Endothelial cell of umbilical vein (primary cell): Measurements from ENCODE around the gene ANKRD28. TPM values are rescaled to one million over a fixed set of nuclear protein-coding genes. Genes with fewer than 3 reads are reported as not detected.
A peak's percentile ranks its signal among the peaks of the same experiment; 100 is the strongest.

Experiments used
- BruUV-seq: library from RNA; stranded (reverse); fragments of 400-500 nt; replicated peaks from 2 replicates; lab custom pipeline; 2021; lab: Mats Ljungman, UMichigan
- CTCF ChIA-PET: fragments of 300-600, 350-600 bp; sonication (Branson Sonifier 250); formaldehyde crosslinking; loops from one replicate; lab custom pipeline; 2021; ENCODE audit warnings: antibody characterized with exemption, inconsistent platforms; lab: Charles Lee
- POLR2A ChIA-PET: fragments of 300-600, 350-600 bp; sonication (Branson Sonifier 250); formaldehyde crosslinking; loops from one replicate; lab custom pipeline; 2021; ENCODE audit warnings: antibody characterized with exemption, inconsistent platforms; lab: Charles Lee
- DNase-seq: peaks from one replicate; pipeline ENCODE4 v3.0.0-alpha.2; 2011; ENCODE audit warnings: low read depth, low spot score
- FAIRE-seq: peaks from 2 replicates; lab custom pipeline; 2011; peaks lifted over from hg19 to GRCh38; lab: Jason Lieb, UNC
- H2AFZ ChIP-seq: 2 replicates; pipeline ENCODE4 v1.6.0; 2012; ENCODE audit warnings: low read depth, low read length, control low read depth, inconsistent platforms
- H3K27ac ChIP-seq: 2 replicates; pipeline ENCODE4 v1.5.1; 2011; ENCODE audit warnings: low read depth, mild to moderate bottlenecking, control low read depth, low read length, moderate library complexity; ENCODE audit not compliant: insufficient read depth
- H3K27me3 ChIP-seq, 2 experiments: 2 replicates each; pipeline versions ENCODE4 v1.6.0 to v1.6.1; 2011; ENCODE audit warnings: low read length in 2 of 2, mixed read lengths in 1 of 2; ENCODE audit not compliant: control insufficient read depth in 2 of 2, insufficient read depth in 2 of 2
- H3K36me3 ChIP-seq, 2 experiments: 2 replicates in 1 of 2; 3 replicates in 1 of 2; pipeline ENCODE4 v1.5.1; 2011; ENCODE audit warnings: low read length in 2 of 2, mild to moderate bottlenecking in 1 of 2, moderate library complexity in 1 of 2; ENCODE audit not compliant: control insufficient read depth in 2 of 2, insufficient read depth in 2 of 2; ENCODE audit errors: extremely low read depth in 1 of 2
- H3K4me1 ChIP-seq: 3 replicates; pipeline ENCODE4 v1.5.1; 2011; ENCODE audit warnings: mild to moderate bottlenecking, low read length; ENCODE audit not compliant: control insufficient read depth, insufficient read depth; ENCODE audit errors: extremely low read depth
- H3K4me2 ChIP-seq: 2 replicates; pipeline ENCODE4 v1.6.1; 2011; ENCODE audit warnings: low read length, control low read depth, mixed read lengths; ENCODE audit not compliant: insufficient read depth
- H3K4me3 ChIP-seq, 3 experiments: fragments of 200-600 bp in 1 of 3; sonication (generic), shearing (Covaris generic) in 1 of 3; replicated peaks in 1 of 3; 2 replicates each; pipeline ENCODE4 v1.5.1; 2011 to 2016; ENCODE audit warnings: control low read depth in 3 of 3, low read length in 3 of 3, mild to moderate bottlenecking in 2 of 3, inconsistent platforms in 1 of 3, low read depth in 1 of 3, moderate library complexity in 1 of 3; ENCODE audit not compliant: insufficient read depth in 1 of 3
- H3K79me2 ChIP-seq: 2 replicates; pipeline ENCODE4 v1.6.0; 2012; ENCODE audit warnings: low read length, inconsistent platforms; ENCODE audit not compliant: control insufficient read depth, insufficient read depth
- H3K9ac ChIP-seq: replicated peaks from 2 replicates; pipeline ENCODE3; 2011; ENCODE audit warnings: low read length, control low read depth; ENCODE audit not compliant: insufficient read depth; ENCODE audit errors: extremely low read depth
- H3K9me1 ChIP-seq: replicated peaks from 3 replicates; pipeline ENCODE4 v1.6.0; 2011; ENCODE audit warnings: mild to moderate bottlenecking, low read length; ENCODE audit not compliant: control insufficient read depth, insufficient read depth; ENCODE audit errors: extremely low read depth
- H3K9me3 ChIP-seq: replicated peaks from 2 replicates; pipeline ENCODE4 v1.5.1; 2012; ENCODE audit warnings: low read length, inconsistent platforms; ENCODE audit not compliant: control insufficient read depth, insufficient read depth
- H4K20me1 ChIP-seq: replicated peaks from 2 replicates; pipeline ENCODE3; 2011; ENCODE audit warnings: mild to moderate bottlenecking, low read length; ENCODE audit not compliant: control insufficient read depth, insufficient read depth; ENCODE audit errors: extremely low read depth
- FOS ChIP-seq: IDR thresholded peaks from 2 replicates; pipeline ENCODE4 v1.6.1; 2011; ENCODE audit warnings: mild to moderate bottlenecking, low read length, moderate library complexity, borderline replicate concordance; ENCODE audit not compliant: insufficient read depth
- JUN ChIP-seq: IDR thresholded peaks from 2 replicates; pipeline ENCODE4 v1.6.1; 2011; ENCODE audit warnings: borderline replicate concordance, low read depth; ENCODE audit not compliant: insufficient read length, insufficient read depth
- MYC ChIP-seq: IDR thresholded peaks from one replicate; pipeline ENCODE4 v1.6.1; 2011; ENCODE audit warnings: mild to moderate bottlenecking, low read depth, low read length
- POLR2A ChIP-seq: IDR thresholded peaks from 2 replicates; pipeline ENCODE4 v1.6.1; 2012; ENCODE audit warnings: low read depth, mild to moderate bottlenecking, control low read depth, low read length
- POLR2AphosphoS5 ChIP-seq: IDR thresholded peaks from 2 replicates; pipeline ENCODE4 v1.6.1; 2012; ENCODE audit warnings: low read depth, mild to moderate bottlenecking, control low read depth, low read length, moderate library complexity; ENCODE audit not compliant: insufficient read depth
- dilution Hi-C: fragments of 300-500 bp; cut with MboI; formaldehyde crosslinking; loops from one replicate; pipeline ENCODE4 v1.15.0; 2019; ENCODE audit warnings: low sequenced_read_pairs; ENCODE audit not compliant: extremely low pct_ligation_motif_present
- intact Hi-C: fragments of 100-400 bp; cut with micrococcal nuclease; formaldehyde crosslinking; loops from one replicate; pipeline ENCODE4 v1.10.0; 2022
- polyA plus RNA-seq, 4 experiments: library from polyadenylated mRNA; depleted of rRNA in 3 of 4; stranded (reverse) in 3 of 4; unstranded in 1 of 4; fragments of >200 nt; gene quantifications; 2 replicates each; pipeline versions ENCODE4 v1.2.1 to v1.2.3, GENCODE V29; 2011 to 2012; ENCODE audit warnings: missing spikeins in 1 of 4
- total RNA-seq: library from RNA; stranded (reverse); gene quantifications from 2 replicates; pipeline ENCODE4 v1.2.3, GENCODE V29; 2021
- TF ChIP-seq, protein P1 (sequence below), 2 donors: IDR thresholded peaks; 1 replicate in 1 of 2; 2 replicates in 1 of 2; pipeline ENCODE4 v1.5.1; 2011; ENCODE audit warnings: low read length in 2 of 2, mild to moderate bottlenecking in 2 of 2, moderate library complexity in 2 of 2, control low read depth in 1 of 2, inconsistent platforms in 1 of 2, low read depth in 1 of 2; ENCODE audit not compliant: insufficient read depth in 1 of 2; ENCODE audit errors: extremely low read depth in 1 of 2
- TF ChIP-seq, protein P2 (sequence below): IDR thresholded peaks from 2 replicates; pipeline ENCODE4 v1.6.1; 2011; ENCODE audit not compliant: insufficient read depth, insufficient read length

Gene ANKRD28
- total and polyA plus RNA-seq, 2 donors (not counting 3 experiments of a cell fraction or from before 2014, with no cell fraction given) = 36.7 to 97.3 TPM

DNA sequence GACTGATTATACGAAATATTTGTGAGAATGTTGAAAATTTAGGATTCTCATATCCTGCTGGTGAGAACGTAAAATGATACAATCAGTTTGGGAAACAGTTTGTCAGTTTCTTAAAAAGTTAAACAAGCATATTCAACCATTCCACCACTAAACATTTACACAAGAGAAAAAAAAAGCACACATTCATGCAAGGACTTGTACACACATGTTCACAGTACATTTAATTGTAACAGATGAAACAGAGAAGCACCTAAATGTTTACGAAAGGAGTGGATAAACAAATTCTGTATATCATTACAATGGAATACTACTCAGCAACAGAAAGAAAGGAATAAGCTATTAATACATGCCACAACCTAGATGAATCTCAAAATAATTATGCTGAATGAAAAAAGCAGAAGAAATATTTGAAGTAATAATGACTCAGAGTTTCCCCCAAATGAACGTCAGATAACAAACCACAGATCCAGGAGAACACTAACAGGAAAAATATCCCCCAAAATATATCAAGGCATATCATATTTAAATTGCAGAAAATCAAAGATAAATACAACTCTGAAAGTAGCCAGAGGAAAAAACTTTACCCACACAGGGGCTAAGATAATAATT, 14.3 kb downstream of the ANKRD28 start:
- H3K9me3 ChIP-seq = no peaks in the 10 kb centered on the region
- peak overlapping the region in 1 of 3 experiments; percentile 11 for H3K4me3 ChIP-seq
- H3K9ac ChIP-seq = peak overlapping the region; percentile 29
- no peaks in the 10 kb centered on the region for H3K9me1 ChIP-seq
- dilution Hi-C loops = no loop called here
- peaks cover 96% of the 10 kb centered on the region for H3K79me2 ChIP-seq
- no peaks in the 10 kb centered on the region for H3K27me3 ChIP-seq
- peaks cover 2% of the 10 kb centered on the region for H4K20me1 ChIP-seq
- intact Hi-C loops = loop anchor here (1.0 kb wide), 1 partner anchor 12 kb away; no protein-coding TSS in a partner anchor
- no peak for FAIRE-seq
- POLR2A ChIA-PET = interaction anchor here (0.6 kb wide), 1 partner anchor 14 kb away, joined by 3 read pairs; the partner anchor contains the start of gene ANKRD28
- H3K4me1 ChIP-seq = peaks cover 24% of the 10 kb centered on the region
- no TSS peak for BruUV-seq
- peak; percentile 75 for DNase-seq
- CTCF ChIA-PET = interaction anchor here (1.2 kb wide), 1 partner anchor 12 kb away, joined by 3 read pairs; no protein-coding TSS in a partner anchor
- H3K4me2 ChIP-seq = peak overlapping the region; percentile 80
- peak overlapping the region; percentile 71 for H3K27ac ChIP-seq
- H3K36me3 ChIP-seq = no peaks in the 10 kb centered on the region
- TF ChIP-seq FOS (peak; percentile 56), MYC (no peak), POLR2A (no peak), POLR2AphosphoS5 (no peak), JUN (peak; percentile 14)
- no peak overlapping the region for H2AFZ ChIP-seq

DNA sequence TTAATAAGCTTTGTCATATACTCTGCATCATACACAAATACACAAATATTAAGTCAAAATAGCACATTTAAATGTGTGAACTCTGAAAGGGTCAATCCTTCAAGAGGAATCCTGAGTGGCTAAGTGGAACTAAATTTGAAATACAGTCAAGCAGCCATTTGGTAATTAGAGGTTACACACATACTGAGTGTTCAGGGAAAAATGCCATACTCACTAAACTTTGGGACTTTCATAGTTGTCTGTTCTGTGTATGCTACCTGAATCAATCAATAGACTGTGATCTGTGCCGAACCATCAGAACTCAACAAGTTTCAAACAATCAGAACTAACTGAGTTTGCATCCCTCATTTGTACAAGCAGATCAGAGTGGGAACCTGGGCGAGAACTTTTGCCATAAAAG, 15.3 kb downstream of the ANKRD28 start:
- Histone ChIP-seq H3K36me3 (no peaks in the 10 kb centered on the region), H3K4me1 (peaks cover 24% of the 10 kb centered on the region), H3K9ac (no peak overlapping the region), H3K4me2 (no peak overlapping the region), H3K27me3 (no peaks in the 10 kb centered on the region), H3K9me1 (no peaks in the 10 kb centered on the region), H4K20me1 (no peaks in the 10 kb centered on the region), H3K9me3 (no peaks in the 10 kb centered on the region), H3K79me2 (peaks cover 96% of the 10 kb centered on the region), H3K27ac (no peak overlapping the region), H2AFZ (no peak overlapping the region), H3K4me3 (no peak overlapping the region)
- BruUV-seq = no TSS peak
- ChIA-PET CTCF (interaction anchor here (0.6 to 2.6 kb wide), 3 partner anchors 12 to 134 kb away, joined by 3 to 8 read pairs (median 3); no protein-coding TSS in a partner anchor), POLR2A (no interaction called here)
- dilution Hi-C loops (no loop called here), intact Hi-C loops (no loop called here)
- DNase-seq (no peak), FAIRE-seq (no peak)
- no peak for TF ChIP-seq JUN
- TF ChIP-seq, protein P1, sequence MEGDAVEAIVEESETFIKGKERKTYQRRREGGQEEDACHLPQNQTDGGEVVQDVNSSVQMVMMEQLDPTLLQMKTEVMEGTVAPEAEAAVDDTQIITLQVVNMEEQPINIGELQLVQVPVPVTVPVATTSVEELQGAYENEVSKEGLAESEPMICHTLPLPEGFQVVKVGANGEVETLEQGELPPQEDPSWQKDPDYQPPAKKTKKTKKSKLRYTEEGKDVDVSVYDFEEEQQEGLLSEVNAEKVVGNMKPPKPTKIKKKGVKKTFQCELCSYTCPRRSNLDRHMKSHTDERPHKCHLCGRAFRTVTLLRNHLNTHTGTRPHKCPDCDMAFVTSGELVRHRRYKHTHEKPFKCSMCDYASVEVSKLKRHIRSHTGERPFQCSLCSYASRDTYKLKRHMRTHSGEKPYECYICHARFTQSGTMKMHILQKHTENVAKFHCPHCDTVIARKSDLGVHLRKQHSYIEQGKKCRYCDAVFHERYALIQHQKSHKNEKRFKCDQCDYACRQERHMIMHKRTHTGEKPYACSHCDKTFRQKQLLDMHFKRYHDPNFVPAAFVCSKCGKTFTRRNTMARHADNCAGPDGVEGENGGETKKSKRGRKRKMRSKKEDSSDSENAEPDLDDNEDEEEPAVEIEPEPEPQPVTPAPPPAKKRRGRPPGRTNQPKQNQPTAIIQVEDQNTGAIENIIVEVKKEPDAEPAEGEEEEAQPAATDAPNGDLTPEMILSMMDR (IDR thresholded peaks at IDR 0.05; ENCODE audit: extremely low read depth in 1 of 2, insufficient read depth in 1 of 2, low read depth in 1 of 2, low read length in 2 of 2) = no peak
- TF ChIP-seq, protein P2, sequence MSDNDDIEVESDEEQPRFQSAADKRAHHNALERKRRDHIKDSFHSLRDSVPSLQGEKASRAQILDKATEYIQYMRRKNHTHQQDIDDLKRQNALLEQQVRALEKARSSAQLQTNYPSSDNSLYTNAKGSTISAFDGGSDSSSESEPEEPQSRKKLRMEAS = no peak
